HAP-1 (cell line): ENCODE data around the gene MYH15.
A peak's percentile ranks its signal among the peaks of the same experiment; 100 is the strongest.

Experiments used
- DNase-seq, 2 experiments: peaks; one replicate each; pipeline ENCODE4 v3.0.0-alpha.2; 2016 to 2020; ENCODE audit warnings: low spot score in 2 of 2
- H3K27me3 ChIP-seq: fragments of 250-450 bp; sonication (Bioruptor Pico); 2 replicates; pipeline ENCODE4 v1.5.1; 2020; ENCODE audit warnings: low read depth, mild to moderate bottlenecking, moderate library complexity
- H3K36me3 ChIP-seq: fragments of 250-450 bp; sonication (Bioruptor Pico); replicated peaks from 2 replicates; pipeline ENCODE4 v1.5.1; 2020; ENCODE audit warnings: mild to moderate bottlenecking
- H3K4me1 ChIP-seq: fragments of 250-450 bp; sonication (Bioruptor Pico); 2 replicates; pipeline ENCODE4 v1.5.1; 2020; ENCODE audit warnings: mild to moderate bottlenecking
- H3K4me3 ChIP-seq: fragments of 250-450 bp; sonication (Bioruptor Pico); 2 replicates; pipeline ENCODE4 v1.5.1; 2020; ENCODE audit warnings: mild to moderate bottlenecking, moderate library complexity
- H3K9me3 ChIP-seq: fragments of 250-450 bp; sonication (Bioruptor Pico); 2 replicates; pipeline ENCODE4 v1.5.1; 2020; ENCODE audit warnings: mild to moderate bottlenecking, moderate library complexity
- in situ Hi-C: fragments of 300-500 bp; cut with MboI; formaldehyde crosslinking; loops from 3 replicates; pipeline ENCODE4 v1.14.3; 2020; ENCODE audit warnings: low sequenced_read_pairs, inconsistent platforms, mixed read lengths

MYH15 gene

GRCh38 chr3:108412121-108412750 lies 98.2 kb downstream of the MYH15 start:
- in situ Hi-C loops: loop anchor here (25.0 kb wide), 1 partner anchor 250 kb away; no protein-coding TSS in a partner anchor

GRCh38 chr3:108410531-108410984 lies 99.8 kb downstream of the MYH15 start:
- peaks cover 9% of the 10 kb centered on the region for H3K4me1 ChIP-seq
- H3K36me3 ChIP-seq: no peaks in the 10 kb centered on the region
- H3K27me3 ChIP-seq: no peaks in the 10 kb centered on the region
- in situ Hi-C loops: loop anchor here (25.0 kb wide), 1 partner anchor 248 kb away; no protein-coding TSS in a partner anchor
- no peaks in the 10 kb centered on the region for H3K9me3 ChIP-seq
- DNase-seq: no peak
- no peak overlapping the region for H3K4me3 ChIP-seq

More at GRCh38 chr3:108412121-108412750, 98.2 kb downstream of the MYH15 start:
- no peak overlapping the region for H3K4me3 ChIP-seq
- H3K4me1 ChIP-seq: no peaks in the 10 kb centered on the region; the same call in none of the 2 replicates
- H3K27me3 ChIP-seq: no peaks in the 10 kb centered on the region
- H3K9me3 ChIP-seq: no peaks in the 10 kb centered on the region
- no peaks in the 10 kb centered on the region for H3K36me3 ChIP-seq
- no peak for DNase-seq

GRCh38 chr3:108409800-108410178 lies 100.6 kb downstream of the MYH15 start:
- H3K36me3 ChIP-seq: no peaks in the 10 kb centered on the region
- H3K4me1 ChIP-seq: peaks cover 9% of the 10 kb centered on the region
- H3K27me3 ChIP-seq: no peaks in the 10 kb centered on the region
- DNase-seq: no peak
- in situ Hi-C loops: loop anchor here (25.0 kb wide), 1 partner anchor 247 kb away; no protein-coding TSS in a partner anchor
- H3K9me3 ChIP-seq: no peaks in the 10 kb centered on the region
- H3K4me3 ChIP-seq: no peak overlapping the region

GRCh38 chr3:108408883-108409799 lies 101.3 kb downstream of the MYH15 start:
- in situ Hi-C loops: loop anchor here (25.0 kb wide), 1 partner anchor 247 kb away; no protein-coding TSS in a partner anchor

GRCh38 chr3:108407886-108408285 lies 102.5 kb downstream of the MYH15 start:
- H3K27me3 ChIP-seq: no peaks in the 10 kb centered on the region
- H3K9me3 ChIP-seq: no peaks in the 10 kb centered on the region
- no peaks in the 10 kb centered on the region for H3K36me3 ChIP-seq
- peaks cover 9% of the 10 kb centered on the region for H3K4me1 ChIP-seq
- in situ Hi-C loops: loop anchor here (25.0 kb wide), 1 partner anchor 246 kb away; no protein-coding TSS in a partner anchor
- peak in 1 of 2 experiments; percentile 14 for DNase-seq
- no peak overlapping the region for H3K4me3 ChIP-seq

More at GRCh38 chr3:108408883-108409799, 101.3 kb downstream of the MYH15 start:
- H3K36me3 ChIP-seq: no peaks in the 10 kb centered on the region
- no peak overlapping the region for H3K4me3 ChIP-seq
- no peaks in the 10 kb centered on the region for H3K9me3 ChIP-seq
- DNase-seq: no peak
- H3K4me1 ChIP-seq: peaks cover 9% of the 10 kb centered on the region
- H3K27me3 ChIP-seq: no peaks in the 10 kb centered on the region

GRCh38 chr3:108406661-108407206 lies 103.7 kb downstream of the MYH15 start:
- Histone ChIP-seq H3K9me3 (no peaks in the 10 kb centered on the region), H3K4me3 (no peak overlapping the region), H3K4me1 (peaks cover 9% of the 10 kb centered on the region), H3K27me3 (no peaks in the 10 kb centered on the region), H3K36me3 (no peaks in the 10 kb centered on the region)
- in situ Hi-C loops: loop anchor here (25.0 kb wide), 1 partner anchor 244 kb away; no protein-coding TSS in a partner anchor
- DNase-seq: peak; percentile 55 to 85

- no peak for DNase-seq
- Histone ChIP-seq H3K4me3 (no peak overlapping the region), H3K27me3 (no peaks in the 10 kb centered on the region), H3K9me3 (no peaks in the 10 kb centered on the region), H3K36me3 (no peaks in the 10 kb centered on the region), H3K4me1 (peaks cover 9% of the 10 kb centered on the region)
- in situ Hi-C loops: loop anchor here (25.0 kb wide), 1 partner anchor 244 kb away; no protein-coding TSS in a partner anchor
Observed at GRCh38 chr3:108406063-108406660, 104.2 kb downstream of the MYH15 start.

- no peak overlapping the region for H3K4me3 ChIP-seq
- no peaks in the 10 kb centered on the region for H3K9me3 ChIP-seq
- H3K4me1 ChIP-seq: peaks cover 9% of the 10 kb centered on the region
- no peaks in the 10 kb centered on the region for H3K27me3 ChIP-seq
- H3K36me3 ChIP-seq: no peaks in the 10 kb centered on the region
- no peak for DNase-seq
- in situ Hi-C loops: loop anchor here (25.0 kb wide), 1 partner anchor 242 kb away; no protein-coding TSS in a partner anchor
Observed at GRCh38 chr3:108404368-108404767, 106.0 kb downstream of the MYH15 start.

GRCh38 chr3:108403686-108404345 lies 106.6 kb downstream of the MYH15 start:
- Histone ChIP-seq H3K27me3 (no peaks in the 10 kb centered on the region), H3K9me3 (no peaks in the 10 kb centered on the region), H3K4me3 (no peak overlapping the region), H3K4me1 (peaks cover 9% of the 10 kb centered on the region), H3K36me3 (no peaks in the 10 kb centered on the region)
- no peak for DNase-seq
- in situ Hi-C loops: loop anchor here (25.0 kb wide), 1 partner anchor 242 kb away; no protein-coding TSS in a partner anchor

GRCh38 chr3:108403198-108403597 lies 107.2 kb downstream of the MYH15 start:
- Histone ChIP-seq H3K4me3 (no peak overlapping the region), H3K9me3 (no peaks in the 10 kb centered on the region), H3K4me1 (peaks cover 9% of the 10 kb centered on the region), H3K36me3 (no peaks in the 10 kb centered on the region), H3K27me3 (no peaks in the 10 kb centered on the region)
- in situ Hi-C loops: loop anchor here (25.0 kb wide), 1 partner anchor 241 kb away; no protein-coding TSS in a partner anchor
- no peak for DNase-seq

GRCh38 chr3:108401836-108402235 lies 108.6 kb downstream of the MYH15 start:
- Histone ChIP-seq H3K36me3 (no peaks in the 10 kb centered on the region), H3K27me3 (no peaks in the 10 kb centered on the region), H3K9me3 (no peaks in the 10 kb centered on the region), H3K4me1 (peaks cover 8% of the 10 kb centered on the region), H3K4me3 (no peak overlapping the region)
- in situ Hi-C loops: loop anchor here (25.0 kb wide), 1 partner anchor 240 kb away; no protein-coding TSS in a partner anchor
- no peak for DNase-seq

- H3K4me3 ChIP-seq: no peak overlapping the region
- H3K27me3 ChIP-seq: no peaks in the 10 kb centered on the region
- no peak for DNase-seq
- H3K4me1 ChIP-seq: peaks cover 6% of the 10 kb centered on the region
- no peaks in the 10 kb centered on the region for H3K36me3 ChIP-seq
- no peaks in the 10 kb centered on the region for H3K9me3 ChIP-seq
- in situ Hi-C loops: no loop called here
Observed at GRCh38 chr3:108398510-108398909, 111.9 kb downstream of the MYH15 start.
